ENCODE results near the gene DHX34.
"Not testable (repeated sequence)": the region's sequence is repeated elsewhere in the genome, so short reads cannot be mapped to it uniquely, and the experiment has no call there.

DNA sequence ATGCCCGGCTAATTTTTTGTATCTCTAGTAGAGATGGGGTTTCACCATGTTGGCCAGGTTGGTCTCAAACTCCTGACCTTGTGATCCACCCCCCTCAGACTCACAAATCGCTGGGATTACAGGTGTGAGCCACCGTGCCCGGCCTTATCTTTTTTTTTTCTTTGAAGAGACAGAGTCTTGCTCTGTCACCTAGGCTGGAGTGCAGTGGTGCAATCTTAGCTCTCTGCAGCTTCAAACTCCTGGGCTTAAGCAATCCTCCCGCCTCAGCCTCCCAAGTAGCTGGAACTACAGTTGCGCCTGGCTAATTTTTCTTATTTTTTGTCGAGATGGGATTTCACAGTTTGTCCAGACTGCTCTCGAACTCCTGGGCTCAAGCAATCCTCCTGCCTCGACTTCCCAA is 62.6 kb downstream of the DHX34 start:
- TF ChIP-seq, protein P1, sequence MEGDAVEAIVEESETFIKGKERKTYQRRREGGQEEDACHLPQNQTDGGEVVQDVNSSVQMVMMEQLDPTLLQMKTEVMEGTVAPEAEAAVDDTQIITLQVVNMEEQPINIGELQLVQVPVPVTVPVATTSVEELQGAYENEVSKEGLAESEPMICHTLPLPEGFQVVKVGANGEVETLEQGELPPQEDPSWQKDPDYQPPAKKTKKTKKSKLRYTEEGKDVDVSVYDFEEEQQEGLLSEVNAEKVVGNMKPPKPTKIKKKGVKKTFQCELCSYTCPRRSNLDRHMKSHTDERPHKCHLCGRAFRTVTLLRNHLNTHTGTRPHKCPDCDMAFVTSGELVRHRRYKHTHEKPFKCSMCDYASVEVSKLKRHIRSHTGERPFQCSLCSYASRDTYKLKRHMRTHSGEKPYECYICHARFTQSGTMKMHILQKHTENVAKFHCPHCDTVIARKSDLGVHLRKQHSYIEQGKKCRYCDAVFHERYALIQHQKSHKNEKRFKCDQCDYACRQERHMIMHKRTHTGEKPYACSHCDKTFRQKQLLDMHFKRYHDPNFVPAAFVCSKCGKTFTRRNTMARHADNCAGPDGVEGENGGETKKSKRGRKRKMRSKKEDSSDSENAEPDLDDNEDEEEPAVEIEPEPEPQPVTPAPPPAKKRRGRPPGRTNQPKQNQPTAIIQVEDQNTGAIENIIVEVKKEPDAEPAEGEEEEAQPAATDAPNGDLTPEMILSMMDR (IDR thresholded peaks at IDR 0.05; ENCODE audit: poor library complexity) = not testable (repeated sequence)
- TF ChIP-seq EZH2 (IDR thresholded peaks at IDR 0.05; ENCODE audit: borderline replicate concordance); EZH2phosphoT487 (IDR thresholded peaks at IDR 0.05; ENCODE audit: low read depth, severe bottlenecking, unreplicated experiment): not testable (repeated sequence)

All from hepatocyte (in vitro differentiated cells).